Spleen (tissue), 11 donors: Measurements from ENCODE around the gene EBF4. TPM values are rescaled to one million over a fixed set of nuclear protein-coding genes. Genes with fewer than 3 reads are reported as not detected.

Source experiments
- DNase-seq: peaks from one replicate; pipeline ENCODE4 v3.0.0-alpha.2; 2020
- H3K27ac ChIP-seq, 8 donors: fragments of 200-600 bp; sonication (generic) in 7 of 8; 1 replicate in 4 of 8; 2 replicates in 4 of 8; pipeline versions ENCODE4 v1.5.0 to v1.8.0; 2016 to 2021; ENCODE audit warnings: inconsistent platforms in 4 of 8, mild to moderate bottlenecking in 4 of 8, moderate library complexity in 1 of 8
- H3K27me3 ChIP-seq, 7 donors: fragments of 200-600 bp; sonication (generic) in 6 of 7; replicated peaks in 1 of 7; 1 replicate in 4 of 7; 2 replicates in 3 of 7; pipeline versions ENCODE4 v1.5.0 to v1.8.0; 2016 to 2021; ENCODE audit warnings: inconsistent platforms in 3 of 7, mild to moderate bottlenecking in 1 of 7
- H3K36me3 ChIP-seq, 6 donors: fragments of 200-600 bp; sonication (generic) in 5 of 6; 1 replicate in 4 of 6; 2 replicates in 2 of 6; pipeline versions ENCODE4 v1.5.0 to v1.8.0; 2016 to 2021; ENCODE audit warnings: inconsistent platforms in 2 of 6
- H3K4me1 ChIP-seq, 6 donors: fragments of 200-600 bp; sonication (generic) in 5 of 6; 1 replicate in 3 of 6; 2 replicates in 3 of 6; pipeline versions ENCODE4 v1.5.0 to v1.8.0; 2016 to 2021; ENCODE audit warnings: inconsistent platforms in 3 of 6
- H3K4me3 ChIP-seq, 8 donors: fragments of 200-600 bp; sonication (generic) in 7 of 8; 1 replicate in 4 of 8; 2 replicates in 4 of 8; pipeline versions ENCODE4 v1.5.0 to v1.8.0; 2016 to 2021; ENCODE audit warnings: inconsistent platforms in 4 of 8, mild to moderate bottlenecking in 4 of 8, moderate library complexity in 2 of 8
- H3K9me3 ChIP-seq, 8 donors: fragments of 200-600 bp; sonication (generic) in 7 of 8; 1 replicate in 4 of 8; 2 replicates in 4 of 8; pipeline versions ENCODE4 v1.5.0 to v1.8.0; 2016 to 2021; ENCODE audit warnings: inconsistent platforms in 4 of 8
- CTCF ChIP-seq, 11 experiments: fragments of 200-600 bp in 7 of 11; fragments of 450-650 bp in 4 of 11; sonication (generic) in 4 of 11; IDR thresholded peaks in 8 of 11; conservative IDR thresholded peaks in 3 of 11; 1 replicate in 7 of 11; 2 replicates in 4 of 11; pipeline versions ENCODE4 v1.4.0 to v1.8.0; 2016 to 2021; ENCODE audit warnings: antibody characterized with exemption in 11 of 11, inconsistent platforms in 4 of 11, mild to moderate bottlenecking in 1 of 11
- POLR2A ChIP-seq, 3 donors: fragments of 450-650 bp; IDR thresholded peaks; one replicate each; pipeline ENCODE4 v1.5.1; 2017; ENCODE audit warnings: antibody characterized with exemption in 3 of 3, mild to moderate bottlenecking in 1 of 3
- POLR2AphosphoS5 ChIP-seq, 3 donors: sonication (generic); formaldehyde crosslinking; IDR thresholded peaks; one replicate each; pipeline ENCODE4 v1.5.1; 2017; ENCODE audit warnings: antibody characterized with exemption in 3 of 3
- WGBS, 5 donors: extraction: QIAGEN DNeasy Blood & Tissue Kit in 3 of 5; methylation state at CpG; one replicate each; pipeline versions ENCODE4 v1.1.5 to v1.1.7; 2013 to 2018; 5-methylcytosine and 5-hydroxymethylcytosine counted together
- intact Hi-C: fragments of 100-400 bp; cut with DNase I; formaldehyde crosslinking; loops from one replicate; pipeline ENCODE4 v1.15.0; 2023; ENCODE audit warnings: low total_unique reads
- polyA plus RNA-seq, 3 donors: library from polyadenylated mRNA; stranded (reverse); fragments of 200-250 nt; gene quantifications; one replicate each; pipeline ENCODE4 v1.2.1, GENCODE V29; 2013
- total RNA-seq, 7 donors: library from RNA; depleted of rRNA in 3 of 7; stranded (reverse); fragments of >200 nt in 3 of 7; fragmentation: NEBNext Ultra II Directional in 4 of 7; extraction: Animal tissue kit (Norgen Biotek cat#: 25700) in 4 of 7; gene quantifications; one replicate each; pipeline versions ENCODE4 v1.1.0 to v1.2.1, GENCODE V29; 2016 to 2021
- donor health status: healthy with polysubstance abuse.
- donor health status: DM: no; HTN: no; CAD: no; lungs with moderate emphysema.
- donor health status: DM: no; HTN: no; CAD: no.
- donor health status: Bipolar disorder and iron deficiency.
- donor health status: healthy.
- donor health status: DM: no; HTN: no; CAD: no.
- donor health status: DM: yes; HTN: yes; CAD: no.

The EBF4 gene
- total and polyA plus RNA-seq, 10 donors, result 2.5 to 19.2 (median 6.4) TPM

GRCh38 chr20:2700913-2701620, 8.5 kb downstream of the EBF4 start:
- DNase-seq, result no peak
- H3K27ac ChIP-seq, result no peak overlapping the region
- WGBS, 5 donors, result 78 to 100% (median 82%) methylated on average over 1 to 9 of the region's 9 CpGs
- no peaks in the 10 kb centered on the region for H3K9me3 ChIP-seq
- H3K36me3 ChIP-seq, result no peaks in the 10 kb centered on the region
- no peak overlapping the region for H3K4me3 ChIP-seq
- peaks cover 0 to 54% (median 5%) of the 10 kb centered on the region in 7 donors for H3K27me3 ChIP-seq
- TF ChIP-seq POLR2AphosphoS5 (IDR thresholded peaks at IDR 0.05) (no peak), CTCF (IDR thresholded peaks at IDR 0.05 in 8 of 11, conservative IDR thresholded peaks at IDR 0.05 in 3 of 11) (no peak), POLR2A (IDR thresholded peaks at IDR 0.05) (no peak)
- intact Hi-C loops, result no loop called here
- H3K4me1 ChIP-seq, result no peaks in the 10 kb centered on the region

- TF ChIP-seq POLR2A (IDR thresholded peaks at IDR 0.05) (no peak), POLR2AphosphoS5 (IDR thresholded peaks at IDR 0.05) (no peak), CTCF (IDR thresholded peaks at IDR 0.05 in 8 of 11, conservative IDR thresholded peaks at IDR 0.05 in 3 of 11) (no peak)
- no peak overlapping the region for H3K4me3 ChIP-seq
- H3K9me3 ChIP-seq, result no peaks in the 10 kb centered on the region
- intact Hi-C loops, result no loop called here
- no peak overlapping the region for H3K27ac ChIP-seq
- H3K27me3 ChIP-seq, result peaks cover 0 to 52% (median 5%) of the 10 kb centered on the region in 7 donors
- WGBS, 5 donors, result 64 to 87% (median 82%) methylated on average over 5 of the region's 5 CpGs
- DNase-seq, result no peak
- no peaks in the 10 kb centered on the region for H3K36me3 ChIP-seq
- H3K4me1 ChIP-seq, result no peaks in the 10 kb centered on the region
These were observed 9.1 kb downstream of the EBF4 start for GRCh38 chr20:2701671-2702081.

GRCh38 chr20:2703716-2704475, 11.3 kb downstream of the EBF4 start:
- intact Hi-C loops, result no loop called here
- Histone ChIP-seq H3K4me3 (no peak overlapping the region), H3K4me1 (no peaks in the 10 kb centered on the region), H3K36me3 (no peaks in the 10 kb centered on the region), H3K27me3 (peaks cover 0 to 32% (median 0%) of the 10 kb centered on the region in 7 donors), H3K9me3 (no peaks in the 10 kb centered on the region), H3K27ac (no peak overlapping the region)
- DNase-seq, result no peak
- TF ChIP-seq POLR2A (IDR thresholded peaks at IDR 0.05), result no peak
- no peak for TF ChIP-seq CTCF (IDR thresholded peaks at IDR 0.05 in 8 of 11, conservative IDR thresholded peaks at IDR 0.05 in 3 of 11)
- no peak for TF ChIP-seq POLR2AphosphoS5 (IDR thresholded peaks at IDR 0.05)
- 83 to 93% (median 90%) methylated on average over 8 of the region's 8 CpGs for whole genome bisulfite sequencing, 5 donors
